ENCODE results near the gene HCST.
"Not testable (repeated sequence)": the region's sequence is repeated elsewhere in the genome, so short reads cannot be mapped to it uniquely, and the experiment has no call there.

HCST gene

DNA sequence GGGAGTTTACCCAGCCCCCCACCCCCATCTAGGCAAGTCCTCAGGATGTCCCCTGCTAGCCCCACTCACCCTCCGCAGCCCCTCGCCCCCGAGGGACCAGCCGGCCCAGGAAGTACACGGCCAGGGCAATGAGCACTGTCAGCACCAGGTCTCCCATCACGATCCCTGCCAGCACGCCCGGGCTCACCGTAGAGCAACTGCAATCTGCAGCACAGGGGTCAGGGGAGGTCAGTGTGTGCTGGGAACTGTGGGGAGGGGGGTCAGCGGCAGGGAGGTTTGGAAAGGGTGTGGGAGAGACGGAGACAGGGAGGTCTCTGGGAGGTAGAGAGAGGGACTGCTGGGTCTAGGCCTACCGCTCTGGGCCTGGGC lies 5.0 kb downstream of the HCST start:
- DNase-seq: no peak

DNA sequence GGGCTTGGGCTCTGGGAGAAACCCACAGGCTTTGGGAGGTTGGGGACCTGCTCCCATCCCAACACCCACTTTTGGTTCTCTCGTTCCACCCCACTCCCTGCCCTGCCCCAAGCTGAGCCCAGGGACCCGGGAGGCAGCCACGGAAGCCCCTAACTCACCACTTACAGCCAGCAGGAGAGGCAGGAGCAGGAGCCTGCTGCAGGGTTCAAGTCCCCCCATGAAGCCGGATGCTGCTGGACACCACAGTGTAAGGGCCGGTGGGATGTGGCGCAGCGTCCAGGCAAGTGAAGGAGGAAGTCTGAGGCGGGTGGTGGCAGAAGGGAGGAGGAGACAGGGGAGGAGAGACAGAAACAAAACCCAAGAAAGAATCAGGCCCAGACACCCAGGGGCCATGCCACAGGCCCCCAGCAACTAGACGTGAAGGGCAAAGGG lies 5.7 kb downstream of the HCST start, which contains the start of gene TYROBP:
Gene TYROBP (minus strand): TSS at position 286 of the 432 bp plus-strand sequence. CDS start 67 bp downstream, at position 219.
- DNase-seq: peak; percentile 50 to 57

DNA sequence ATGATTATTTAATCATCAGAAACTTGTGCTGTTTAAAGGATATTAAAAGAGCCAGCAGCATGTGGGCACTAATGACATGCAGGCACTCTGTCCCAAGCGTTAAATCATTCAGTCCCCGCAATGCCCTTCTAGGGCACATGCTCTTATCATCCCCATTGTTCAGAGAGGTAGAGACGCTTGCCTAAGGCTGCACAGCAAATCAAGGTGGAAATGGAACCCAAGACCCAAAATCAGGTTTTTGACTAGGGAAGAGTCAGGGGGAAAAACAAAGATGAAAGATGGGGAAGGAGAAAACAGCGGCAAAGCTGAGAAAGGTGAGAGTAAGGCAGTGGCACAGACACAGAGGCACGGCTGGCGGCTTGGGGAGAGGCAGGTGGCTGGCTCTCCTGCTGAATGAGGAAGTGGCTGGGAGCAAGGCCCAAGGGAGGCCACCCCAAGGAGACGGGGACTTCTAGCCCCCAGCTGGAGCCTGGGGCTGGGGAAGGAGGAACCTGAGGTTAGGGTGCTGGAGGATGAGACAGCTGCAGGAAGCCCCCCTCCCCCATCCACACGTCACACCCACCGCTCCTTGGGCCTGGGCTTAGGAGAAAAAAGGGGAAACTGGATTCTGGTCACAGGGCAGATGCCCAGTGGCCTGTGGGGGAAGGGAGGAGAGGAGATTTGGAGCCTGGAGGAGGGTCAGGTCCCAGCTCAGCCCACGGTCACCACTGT lies 6.8 kb downstream of the HCST start:
- DNase-seq: peak; percentile 97 to 99

DNA sequence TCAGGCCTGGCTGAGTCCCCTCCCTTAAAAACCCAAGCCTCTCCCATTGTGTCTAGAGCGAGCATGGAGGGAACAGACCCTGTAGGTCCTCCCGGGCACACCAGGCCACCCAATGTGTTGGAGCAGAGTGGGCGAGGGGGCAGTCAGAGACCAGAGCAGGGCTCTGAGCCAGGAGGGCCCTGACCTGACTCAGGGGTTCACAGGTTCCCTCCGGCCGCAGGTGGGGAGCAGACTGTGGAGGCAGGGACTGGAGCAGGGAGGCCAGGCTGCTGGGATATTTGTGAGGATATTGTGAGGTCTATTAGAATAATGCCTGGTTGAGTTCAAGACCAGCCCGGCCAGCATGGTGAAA lies 7.3 kb downstream of the HCST start:
- DNase-seq: no peak

DNA sequence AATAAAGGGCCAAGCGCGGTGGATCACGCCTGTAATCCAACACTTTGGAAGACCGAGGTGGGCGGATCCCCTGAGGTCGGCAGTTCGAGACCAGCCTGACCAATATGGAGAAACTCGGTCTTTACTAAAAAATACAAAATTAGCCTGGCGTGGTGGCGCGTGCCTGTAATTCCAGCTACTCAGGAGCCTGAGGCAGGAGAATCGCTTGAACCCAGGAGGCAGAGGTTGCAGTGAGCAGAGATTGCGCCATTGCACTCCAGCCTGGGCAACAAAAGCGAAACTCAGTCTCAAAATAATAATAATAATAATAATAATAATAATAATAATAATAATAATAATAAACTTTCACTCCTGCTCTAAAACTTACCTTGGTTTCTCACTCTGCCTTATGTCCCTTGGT lies 8.0 kb downstream of the HCST start:
- not testable (repeated sequence) for DNase-seq

DNA sequence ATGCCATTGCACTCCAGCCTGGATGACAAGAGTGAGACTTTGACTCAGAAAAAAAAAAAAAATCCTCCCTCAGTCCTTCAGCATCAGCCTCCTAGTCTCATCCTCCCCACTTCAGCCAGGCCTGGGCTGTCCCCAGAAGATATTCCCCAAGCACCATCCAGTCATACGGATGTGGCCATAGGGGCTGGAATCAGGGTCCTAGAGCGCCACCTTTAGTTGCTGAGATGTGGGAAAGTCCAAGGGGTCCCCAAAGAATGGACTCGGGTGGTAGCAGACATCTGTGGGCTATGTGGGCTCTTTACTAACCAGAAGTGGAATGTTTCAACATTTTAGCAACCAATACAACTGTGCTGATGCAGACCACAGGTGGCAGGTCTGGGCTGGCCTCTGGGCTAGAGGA lies 8.8 kb downstream of the HCST start:
- DNase-seq: no peak

DNA sequence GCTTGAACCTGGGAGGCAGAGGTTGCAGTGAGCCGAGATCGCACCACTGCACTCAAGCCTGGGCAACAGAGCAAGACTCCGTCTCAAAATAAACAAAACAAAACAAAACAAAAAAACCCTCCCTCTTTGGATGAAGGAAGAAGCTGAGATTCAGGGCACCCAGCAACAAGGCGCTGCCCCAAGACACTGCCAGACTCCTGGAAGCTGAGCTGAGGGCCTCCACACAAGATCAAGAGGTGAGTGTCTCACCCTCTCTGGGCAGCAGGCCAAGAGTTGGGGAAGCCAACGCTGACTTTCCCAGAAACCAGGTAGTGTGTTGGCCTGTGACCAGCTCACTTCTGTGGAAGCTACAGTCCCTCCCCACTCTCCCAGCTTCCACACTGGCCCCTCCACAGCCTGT lies 9.5 kb downstream of the HCST start:
- no peak for DNase-seq

DNA sequence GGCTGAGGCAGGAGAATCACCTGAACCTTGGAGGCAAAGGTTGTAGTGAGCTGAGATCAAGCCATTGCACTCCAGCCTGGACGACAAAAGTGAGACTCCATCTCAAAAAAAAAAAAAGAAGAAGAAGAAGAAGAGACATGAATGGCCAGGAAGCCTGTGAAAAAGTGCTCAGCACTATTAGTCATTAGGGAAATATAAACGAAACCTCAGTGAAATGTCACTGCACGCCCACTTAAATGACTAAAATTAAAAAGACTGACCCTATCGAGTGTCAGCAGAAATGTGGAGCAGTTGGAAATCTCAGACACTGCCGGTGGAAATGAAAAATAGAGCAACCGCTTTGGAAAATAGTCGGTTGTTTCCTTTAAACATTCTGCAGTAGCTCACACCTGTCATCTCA lies 11.3 kb downstream of the HCST start:
- peak; percentile 90 to 96 for DNase-seq

DNA sequence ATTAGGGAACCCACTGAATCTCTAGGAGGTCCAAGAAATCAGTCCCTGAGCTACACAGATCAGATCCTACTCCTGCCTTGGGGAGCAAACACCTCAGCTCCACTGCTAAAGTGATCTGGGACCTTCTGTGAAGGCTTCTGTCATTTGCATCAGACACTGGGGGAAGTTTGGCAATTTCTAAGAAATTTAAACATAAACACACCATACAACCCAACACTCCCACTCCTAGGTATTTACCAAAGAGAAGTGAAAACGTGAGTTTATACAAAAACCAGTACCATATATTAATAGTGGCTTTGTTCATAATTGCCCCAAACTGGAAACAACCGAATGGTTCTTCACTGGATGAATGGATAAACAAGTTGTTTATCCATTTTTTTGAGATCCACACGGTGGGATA lies 13.1 kb downstream of the HCST start:
- peak; percentile 66 to 79 for DNase-seq

DNA sequence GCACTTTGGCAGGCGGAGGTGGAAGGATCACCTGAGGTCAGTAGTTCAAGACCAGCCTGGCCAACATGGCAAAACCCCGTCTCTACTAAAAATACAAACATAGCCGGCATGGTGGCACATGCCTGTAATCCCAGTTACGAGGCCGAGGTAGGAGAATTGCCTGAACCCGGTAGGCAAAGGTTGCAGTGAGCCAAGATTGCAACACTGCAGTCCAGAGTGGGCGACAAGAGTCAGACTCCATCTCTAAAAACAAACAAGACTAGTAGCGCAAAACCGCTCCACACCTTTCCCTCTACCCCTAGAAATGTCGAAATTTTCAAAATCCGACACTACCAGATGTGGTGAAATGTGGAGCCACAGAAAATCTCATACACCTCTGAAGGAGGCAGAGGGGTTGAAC lies 17.0 kb downstream of the HCST start:
- DNase-seq: no peak

DNA sequence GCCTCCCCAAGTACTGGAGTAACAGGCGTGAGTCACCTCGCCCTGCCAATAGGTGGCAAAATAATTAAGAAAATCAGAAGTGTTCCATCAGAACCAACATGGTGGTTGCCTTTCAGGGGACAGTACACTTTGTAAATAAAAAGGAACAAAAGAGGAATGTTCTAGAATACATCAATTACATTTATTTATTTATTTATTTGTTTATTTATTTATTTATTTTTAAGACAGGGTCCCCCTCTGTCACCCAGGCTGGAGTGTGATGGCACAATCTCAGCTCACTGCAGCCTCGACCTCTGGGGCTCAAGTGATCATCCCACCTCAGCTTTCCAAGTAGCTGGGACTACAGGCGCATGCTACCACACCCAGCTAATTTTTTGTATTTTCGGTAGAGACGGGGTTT lies 18.7 kb downstream of the HCST start:
- DNase-seq: no peak

DNA sequence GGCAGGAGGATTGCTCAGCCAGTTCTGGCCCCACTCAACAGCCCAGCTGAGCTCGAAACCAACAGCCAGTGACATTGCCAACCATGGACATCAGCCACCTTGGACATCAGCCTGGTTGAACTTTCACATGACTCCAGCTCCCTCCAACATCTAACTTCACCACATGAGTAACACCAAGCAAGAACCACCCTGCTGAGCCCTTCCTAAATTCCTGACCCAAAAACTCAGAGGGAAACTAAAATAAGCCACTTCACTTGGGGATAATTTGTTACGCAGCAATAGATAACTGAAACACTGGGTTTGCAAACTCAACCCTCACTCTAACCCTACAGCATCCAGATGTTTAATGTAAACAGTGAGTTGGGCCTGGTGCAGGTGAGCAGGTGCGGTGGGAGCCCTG lies 23.2 kb downstream of the HCST start:
- DNase-seq: no peak

DNA sequence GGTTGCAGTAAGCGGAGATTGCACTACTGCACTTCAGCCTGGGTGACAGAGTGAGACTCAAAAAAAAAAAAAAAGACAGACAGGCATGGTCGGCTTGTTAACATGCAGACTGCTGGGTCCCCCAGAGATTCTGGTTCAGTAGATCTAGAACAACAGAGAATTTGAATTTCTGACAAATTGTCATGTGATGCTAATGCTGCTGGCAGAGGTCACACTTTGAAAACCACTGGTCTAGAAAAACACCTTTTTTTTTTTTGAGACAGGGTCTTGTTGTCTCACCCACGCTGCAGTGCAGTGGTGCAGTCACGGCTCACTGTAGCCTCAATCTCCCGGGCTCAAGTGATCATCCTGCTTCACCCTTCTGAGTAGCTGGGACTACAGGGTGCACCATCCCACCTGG lies 26.2 kb downstream of the HCST start:
- DNase-seq: no peak

DNA sequence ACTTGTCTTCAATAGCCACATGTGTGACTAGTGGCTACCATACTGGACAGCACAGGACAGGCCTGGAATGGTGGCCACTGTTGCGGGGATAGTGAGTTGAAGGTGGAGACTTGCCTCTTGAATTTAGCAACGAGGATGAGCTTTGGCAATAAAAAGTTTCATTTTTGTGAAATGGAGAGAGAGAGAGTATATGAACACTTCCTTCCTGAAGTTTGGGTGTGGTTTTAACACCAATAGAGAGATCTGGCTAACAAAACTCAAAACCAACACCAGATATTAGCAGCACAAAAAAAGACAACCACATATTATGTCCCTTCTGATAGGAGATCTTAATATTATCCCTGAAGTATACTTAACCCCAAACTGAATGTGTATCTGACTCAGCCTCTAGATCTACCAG lies 27.5 kb downstream of the HCST start:
- peak; percentile 57 to 77 for DNase-seq

DNA sequence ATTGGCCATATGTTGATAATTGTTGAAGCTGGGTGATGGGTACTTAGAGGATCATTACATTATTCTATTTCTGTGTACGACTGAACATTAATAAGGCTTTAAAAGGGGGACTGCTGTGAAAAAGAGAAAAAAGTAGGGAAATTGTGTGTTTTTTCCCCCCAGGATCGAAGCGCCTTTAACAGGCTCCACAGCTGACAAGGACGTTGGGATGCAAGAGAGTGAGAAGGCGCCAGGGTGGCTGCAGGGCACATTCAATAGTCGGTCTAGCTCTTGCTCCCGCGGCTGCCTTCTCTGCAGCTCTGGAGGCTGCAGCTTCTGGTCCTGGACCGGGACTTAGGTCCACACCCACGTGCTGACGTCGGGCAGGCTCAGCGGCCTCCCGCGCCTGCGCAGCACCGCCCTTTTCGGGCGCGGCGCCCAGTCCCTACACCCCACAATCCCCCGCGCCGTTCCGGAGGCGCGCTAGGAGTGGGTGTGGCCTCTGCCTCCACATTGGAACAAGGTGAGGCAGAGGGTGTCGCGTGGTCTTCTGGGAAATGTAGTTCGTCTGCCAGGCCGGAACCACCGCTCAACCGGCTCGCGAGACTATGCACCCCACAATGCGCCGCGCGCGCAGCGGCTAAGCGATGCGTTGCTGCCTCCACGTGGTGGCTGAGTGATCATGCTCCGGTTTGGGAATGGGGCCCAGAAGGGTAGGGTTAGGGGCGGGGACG lies 29.0 kb downstream of the HCST start:
- peak; percentile 99 to 100 for DNase-seq

DNA sequence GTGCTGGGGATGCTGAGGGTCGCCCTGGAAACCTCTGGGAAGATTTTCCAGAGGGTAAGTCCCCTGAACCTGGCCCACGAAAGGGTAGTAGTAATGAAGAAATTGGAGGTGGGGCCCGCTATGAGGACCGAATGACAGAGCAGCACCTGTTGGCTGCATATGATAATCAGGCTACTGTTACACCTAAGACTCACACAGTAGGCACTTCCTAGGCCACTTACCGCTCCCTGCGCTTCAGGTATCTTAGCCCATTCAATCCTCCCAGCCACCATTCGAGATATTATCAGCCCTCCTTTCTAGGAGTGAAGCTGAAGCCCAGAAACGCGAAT lies 29.5 kb downstream of the HCST start:
- DNase-seq: no peak

DNA sequence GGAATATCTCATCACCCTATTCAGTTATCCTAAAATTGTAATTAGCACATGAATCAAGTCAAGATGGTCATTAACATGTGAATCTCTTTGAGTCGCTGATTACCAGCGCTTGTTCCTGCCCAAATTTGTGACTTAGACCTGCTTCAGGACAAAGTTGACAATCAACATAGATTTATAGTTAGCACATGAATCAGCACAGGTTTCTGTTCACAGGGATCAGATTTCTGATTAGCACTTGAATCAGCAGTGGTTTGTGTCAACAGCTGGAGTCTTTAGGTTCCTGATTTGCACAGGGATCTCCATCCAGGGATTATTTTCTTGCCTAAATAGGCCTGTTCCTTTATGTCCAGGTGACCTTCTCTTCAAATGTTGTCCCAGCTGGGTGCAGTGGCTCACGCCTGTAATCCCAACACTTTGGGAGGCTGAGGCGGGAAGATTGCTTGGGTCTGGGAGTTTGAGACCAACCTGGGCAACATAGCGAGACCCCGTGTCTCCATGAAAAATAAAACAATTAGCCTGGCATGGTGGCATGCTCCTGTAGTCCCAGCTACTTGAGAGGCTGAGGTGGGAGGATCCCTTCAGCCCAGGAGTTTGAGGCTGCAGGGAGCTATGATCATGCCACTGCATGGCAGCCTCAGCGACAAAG lies 30.1 kb downstream of the HCST start:
- no peak for DNase-seq

DNA sequence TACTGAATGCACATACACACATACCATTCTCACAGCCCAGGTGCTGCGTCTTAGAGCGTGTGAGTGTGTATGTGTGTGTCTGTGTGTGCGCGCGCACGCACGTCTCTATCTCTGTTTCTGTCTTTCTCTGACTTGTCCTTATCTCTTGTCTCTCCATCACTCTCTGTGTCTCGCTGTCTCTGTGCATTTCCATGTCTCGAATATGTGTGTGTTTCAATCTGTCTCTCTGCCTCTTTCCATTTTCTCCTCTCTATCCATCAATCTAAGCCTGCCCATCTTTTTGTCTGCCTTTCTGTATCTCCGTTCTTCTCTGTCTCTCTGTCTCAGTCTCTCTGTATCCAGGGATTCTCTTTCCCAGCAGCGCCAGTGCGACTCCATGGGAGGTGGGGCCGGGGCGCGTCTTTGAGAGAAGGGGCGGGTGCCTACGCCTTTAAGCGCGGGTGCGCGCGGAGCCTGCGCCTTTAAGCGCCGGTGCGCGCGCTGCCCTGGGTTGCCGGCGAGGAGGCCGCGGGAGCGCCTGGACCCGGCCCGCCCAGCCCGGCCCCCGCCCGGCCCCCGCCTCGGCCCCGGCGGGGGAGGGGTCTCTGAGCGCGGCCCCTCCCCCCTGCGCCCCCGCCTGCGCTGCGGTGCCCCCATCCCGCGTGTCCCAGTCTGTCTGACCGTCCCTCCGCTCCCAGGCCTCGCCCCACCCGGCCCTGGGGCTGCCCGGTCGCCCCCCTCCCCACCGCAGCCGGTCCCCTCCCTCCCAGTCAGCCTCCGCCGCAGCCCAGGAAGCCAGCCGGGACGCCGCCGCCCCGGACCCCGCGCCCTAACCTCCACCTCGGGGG lies 33.8 kb downstream of the HCST start, which contains the start of gene LRFN3:
Gene LRFN3 (plus strand): TSS at position 464 of the 827 bp plus-strand sequence. CDS start 3,052 bp downstream, outside the sequence.
- no peak for DNase-seq

DNA sequence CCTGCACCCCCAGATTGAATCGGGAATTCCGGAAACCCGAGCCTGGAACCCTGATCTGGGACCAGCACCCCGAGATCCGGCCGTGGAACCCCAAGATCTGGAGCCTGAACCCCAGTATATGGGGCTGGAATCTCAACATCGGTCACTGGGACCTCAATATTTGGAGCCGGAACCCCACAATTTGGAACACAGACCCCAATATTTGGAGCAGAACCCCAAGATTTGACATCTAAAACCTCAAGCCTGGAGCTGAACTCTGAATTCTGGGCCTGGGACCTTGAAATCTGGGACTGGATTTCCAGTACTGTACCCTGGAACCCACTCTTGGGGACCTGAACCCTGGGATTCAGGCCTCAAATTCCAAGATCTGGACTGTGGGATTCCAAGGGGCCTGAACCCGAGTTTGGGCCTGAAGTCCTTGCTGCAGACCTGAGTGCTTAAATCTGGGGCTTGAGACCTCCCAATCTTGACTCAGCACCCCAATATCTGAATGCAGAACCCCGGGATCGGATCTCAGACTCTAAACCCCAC lies 34.5 kb downstream of the HCST start:
- DNase-seq: no peak

DNA sequence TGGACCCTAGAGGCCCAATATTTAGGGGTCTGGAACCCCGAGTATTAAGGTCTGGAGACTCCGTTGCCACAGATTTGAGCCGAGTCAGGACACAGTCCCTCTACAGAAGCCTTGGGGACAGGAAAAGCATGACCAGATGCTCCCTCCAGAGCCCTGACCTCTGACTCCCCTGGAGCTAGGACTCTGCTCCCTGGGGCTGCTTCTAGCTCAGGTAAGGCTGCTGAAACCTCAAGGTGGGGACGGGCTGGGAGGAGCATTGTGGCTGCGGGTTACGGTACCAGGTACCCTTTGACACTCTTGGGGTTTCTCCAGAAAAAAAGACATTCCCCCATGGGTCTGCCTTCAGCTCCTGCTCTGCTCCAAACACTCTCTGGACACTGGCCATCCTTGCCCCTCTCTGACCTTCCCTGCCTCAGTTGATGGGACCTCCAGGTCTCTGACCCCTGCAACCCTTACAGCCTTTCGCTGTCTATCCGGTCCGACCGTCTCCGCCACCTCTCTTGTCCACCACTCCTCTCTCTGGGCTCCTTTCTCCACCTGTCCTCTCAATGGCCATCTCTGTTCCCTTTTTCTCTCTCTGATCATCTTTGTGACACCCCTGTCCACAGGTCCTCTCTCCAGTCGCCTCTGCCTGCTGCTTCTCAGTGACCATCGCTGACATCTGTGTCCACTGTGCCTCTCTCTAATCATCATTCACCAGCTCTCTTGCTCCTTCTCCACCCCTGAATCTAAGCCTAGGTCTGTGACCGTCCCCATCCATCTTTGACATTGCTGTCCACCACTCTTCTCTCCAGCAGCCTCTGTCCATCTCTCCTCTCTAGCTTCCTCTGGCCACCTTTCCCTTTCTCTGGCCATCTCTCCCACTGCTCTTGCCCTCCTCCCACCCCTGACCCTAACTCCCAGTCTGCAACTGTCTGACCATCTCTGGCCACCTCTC lies 35.3 kb downstream of the HCST start:
- no peak for DNase-seq

DNA sequence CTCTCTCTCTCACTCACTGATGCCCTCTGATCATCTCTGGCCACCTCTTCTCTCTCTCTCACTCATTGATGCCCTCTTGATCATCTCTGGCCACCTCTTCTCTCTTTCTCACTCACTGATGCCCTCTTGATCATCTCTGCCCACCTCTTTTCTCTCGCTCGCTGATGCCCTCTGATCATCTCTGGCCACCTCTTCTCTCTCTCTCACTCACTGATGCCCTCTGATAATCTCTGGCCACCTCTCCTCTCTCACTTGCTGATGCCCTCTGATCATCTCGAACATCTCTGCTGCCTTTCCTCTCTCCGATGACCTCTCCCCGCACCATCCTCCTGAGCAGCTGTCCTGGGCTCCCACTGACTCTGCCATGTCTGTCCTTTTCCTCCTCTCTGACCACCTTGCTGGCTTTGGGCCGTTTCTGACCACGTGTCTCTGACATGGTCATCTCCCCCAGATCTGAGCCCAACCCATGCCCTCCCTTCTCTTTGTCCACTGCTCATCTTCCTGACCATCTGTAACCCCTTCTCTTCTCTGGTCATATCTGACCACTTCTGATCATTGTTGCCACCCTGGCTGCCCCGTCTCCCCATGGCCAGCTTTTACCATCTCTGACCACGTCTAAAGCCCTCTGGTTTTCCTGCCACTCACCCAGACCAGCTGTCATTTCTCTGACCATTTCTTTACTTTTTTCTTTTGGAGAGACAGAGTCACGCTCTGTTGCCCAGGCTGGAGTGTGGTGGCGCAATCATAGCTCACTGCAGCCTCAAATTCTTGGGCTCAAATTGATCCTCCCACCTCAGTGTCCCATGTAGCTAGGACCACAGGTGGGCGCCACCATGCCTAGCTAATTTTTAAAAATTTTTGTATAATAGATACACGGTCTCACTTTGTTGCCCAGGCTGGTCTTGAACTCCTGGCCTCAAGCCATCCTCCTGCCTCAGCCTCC lies 36.2 kb downstream of the HCST start:
- DNase-seq: no peak

Data from inflammatory macrophage treated with lipopolysaccharide for 1 hour (primary cell).